GM13977 (cell line): ENCODE data around the gene FAM20C.

Source experiments
- DNase-seq: peaks from one replicate; pipeline ENCODE4 v3.0.0; 2012; ENCODE audit warnings: low spot score
- CTCF ChIP-seq: IDR thresholded peaks from 2 replicates; pipeline ENCODE4 v1.5.1; 2012; ENCODE audit warnings: mild to moderate bottlenecking, control low read depth; ENCODE audit not compliant: insufficient read depth; ENCODE audit errors: extremely low read depth, missing control alignments
- in situ Hi-C: fragments of 300-500 bp; cut with MboI; formaldehyde crosslinking; loops from one replicate; pipeline ENCODE4 v1.12.0; 2022; ENCODE audit warnings: low sequenced_read_pairs, low pct_unique_long_range_greater_than_20kb, mixed read lengths, inconsistent platforms; ENCODE audit not compliant: unreplicated experiment

FAM20C gene

GRCh38 chr7:272108-272615 lies 79.8 kb downstream of the FAM20C start:
- no peak for DNase-seq
- TF ChIP-seq CTCF, result no peak
- in situ Hi-C loops, result no loop called here

- TF ChIP-seq CTCF, result no peak
- no peak for DNase-seq
- in situ Hi-C loops, result no loop called here
These were observed 80.3 kb downstream of the FAM20C start for GRCh38 chr7:272631-273030.

GRCh38 chr7:273327-273726 lies 81.0 kb downstream of the FAM20C start:
- no peak for DNase-seq
- TF ChIP-seq CTCF, result no peak
- in situ Hi-C loops, result no loop called here

- in situ Hi-C loops, result no loop called here
- DNase-seq, result no peak
- no peak for TF ChIP-seq CTCF
These were observed 81.9 kb downstream of the FAM20C start for GRCh38 chr7:274266-274665.

GRCh38 chr7:276230-276835 lies 84.0 kb downstream of the FAM20C start:
- no peak for TF ChIP-seq CTCF
- in situ Hi-C loops, result no loop called here
- DNase-seq, result no peak

- in situ Hi-C loops, result no loop called here
These were observed 84.9 kb downstream of the FAM20C start for GRCh38 chr7:277228-277627.

More at GRCh38 chr7:277228-277627, 84.9 kb downstream of the FAM20C start:
- no peak for DNase-seq
- no peak for TF ChIP-seq CTCF
